GM23248 (cell line): Measurements from ENCODE around the gene MYLK2. TPM values are rescaled to one million over a fixed set of nuclear protein-coding genes. Genes with fewer than 3 reads are reported as not detected.

Source experiments
- DNase-seq: peaks from one replicate; pipeline ENCODE4 v3.0.0-alpha.2; 2015
- H2AFZ ChIP-seq: fragments of 200-600 bp; sonication (generic); 2 replicates; pipeline ENCODE4 v1.6.1; 2016; ENCODE audit warnings: antibody characterized with exemption
- H3F3A ChIP-seq: fragments of 200-600 bp; sonication (generic); 2 replicates; pipeline ENCODE4 v1.6.1; 2016; ENCODE audit warnings: mild to moderate bottlenecking, antibody characterized with exemption, mixed run types; ENCODE audit not compliant: insufficient read depth
- H3K27ac ChIP-seq: fragments of 200-600 bp; sonication (generic); 2 replicates; pipeline ENCODE4 v1.5.1; 2016; ENCODE audit warnings: mild to moderate bottlenecking
- H3K27me3 ChIP-seq: fragments of 200-600 bp; sonication (generic); replicated peaks from 2 replicates; pipeline ENCODE4 v1.6.1; 2016; ENCODE audit warnings: mild to moderate bottlenecking; ENCODE audit not compliant: insufficient read depth
- H3K36me3 ChIP-seq: fragments of 200-600 bp; sonication (generic); 2 replicates; pipeline ENCODE4 v1.6.1; 2016; ENCODE audit warnings: low read depth, mild to moderate bottlenecking
- H3K4me1 ChIP-seq: fragments of 200-600 bp; sonication (generic); 2 replicates; pipeline ENCODE4 v1.6.1; 2016; ENCODE audit warnings: mild to moderate bottlenecking; ENCODE audit not compliant: insufficient read depth
- H3K4me2 ChIP-seq: fragments of 200-600 bp; sonication (generic); one replicate; pipeline ENCODE4 v1.6.1; 2016; ENCODE audit warnings: mild to moderate bottlenecking; ENCODE audit not compliant: unreplicated experiment
- H3K4me3 ChIP-seq: fragments of 200-600 bp; sonication (generic); 2 replicates; pipeline ENCODE4 v1.5.1; 2016; ENCODE audit warnings: mild to moderate bottlenecking
- H3K79me2 ChIP-seq: fragments of 200-600 bp; sonication (generic); 2 replicates; pipeline ENCODE4 v1.6.1; 2016; ENCODE audit warnings: mild to moderate bottlenecking; ENCODE audit not compliant: insufficient read depth
- H3K9ac ChIP-seq: fragments of 200-600 bp; sonication (generic); 2 replicates; pipeline ENCODE4 v1.6.1; 2016; ENCODE audit warnings: mild to moderate bottlenecking
- H3K9me2 ChIP-seq: fragments of 200-600 bp; sonication (generic); 2 replicates; pipeline ENCODE4 v1.6.1; 2016; ENCODE audit warnings: mixed run types, mild to moderate bottlenecking, moderate library complexity; ENCODE audit not compliant: insufficient read depth
- H3K9me3 ChIP-seq: fragments of 200-600 bp; sonication (generic); one replicate; pipeline ENCODE4 v1.6.1; 2017; ENCODE audit warnings: low read depth
- H4K20me1 ChIP-seq: fragments of 200-600 bp; sonication (generic); 2 replicates; pipeline ENCODE4 v1.6.0; 2016; ENCODE audit not compliant: insufficient read depth
- EZH2 ChIP-seq: fragments of 200-600 bp; sonication (generic); IDR thresholded peaks from 2 replicates; pipeline ENCODE4 v1.6.1; 2018; ENCODE audit warnings: antibody characterized with exemption, mild to moderate bottlenecking; ENCODE audit not compliant: insufficient read depth, poor library complexity, severe bottlenecking
- EZH2phosphoT487 ChIP-seq: fragments of 200-600 bp; sonication (generic); IDR thresholded peaks from 2 replicates; pipeline ENCODE4 v1.6.1; 2018; ENCODE audit warnings: antibody characterized with exemption, moderate library complexity, mild to moderate bottlenecking, low read depth; ENCODE audit not compliant: insufficient read depth
- WGBS, 2 experiments: methylation state at CpG; one replicate each; pipeline ENCODE4 v1.1.6; 2015 to 2017; ENCODE audit warnings: low lambda C conversion rate in 2 of 2, low coverage in 1 of 2; ENCODE audit errors: missing lambda C conversion rate in 2 of 2; 5-methylcytosine and 5-hydroxymethylcytosine counted together
- in situ Hi-C: fragments of 300-500 bp; cut with MboI; formaldehyde crosslinking; loops from 2 replicates; pipeline ENCODE4 v1.15.0; 2020
- polyA plus RNA-seq: library from polyadenylated mRNA; unstranded; fragments of >200 nt; fragmentation: Nextera tagmentation; extraction: Ambion mirVana; gene quantifications from 2 replicates; pipeline ENCODE4 v1.2.1, GENCODE V29; 2016
- total RNA-seq: library from RNA; depleted of rRNA; stranded (reverse); fragments of >200 nt; shearing (Covaris generic); gene quantifications from 2 replicates; pipeline ENCODE4 v1.2.3, GENCODE V29; 2014

The MYLK2 gene
- total and polyA plus RNA-seq, 2 experiments from 2014 or later, result not detected

DNA sequence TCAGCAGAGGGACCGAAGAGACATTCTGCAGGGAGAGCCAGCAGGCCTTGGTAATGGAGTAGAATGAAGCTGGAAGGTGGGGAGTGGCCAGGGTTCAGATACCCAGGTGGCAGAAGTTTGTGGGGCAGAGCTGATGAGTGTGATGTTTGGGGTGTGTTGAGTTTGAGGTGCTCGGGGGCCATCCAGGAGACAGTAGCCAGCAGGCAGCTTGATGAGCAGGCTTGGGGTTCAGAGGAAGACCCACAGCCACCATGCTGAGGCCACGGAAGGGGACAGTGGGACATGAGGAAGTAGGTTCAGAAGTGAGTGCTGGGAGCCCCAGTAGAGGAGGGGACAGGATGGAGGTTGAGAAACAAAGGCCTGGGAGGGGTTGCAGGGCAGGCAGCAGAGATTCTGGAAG, 37.4 kb downstream of the MYLK2 start:
- TF ChIP-seq EZH2 (no peak), EZH2phosphoT487 (no peak)
- in situ Hi-C loops, result loop anchor here (10.0 kb wide), 2 partner anchors 168 to 228 kb away; no protein-coding TSS in a partner anchor
- Histone ChIP-seq H3F3A (no peaks in the 10 kb centered on the region), H3K4me2 (no peak overlapping the region), H2AFZ (no peak overlapping the region), H3K9me2 (no peaks in the 10 kb centered on the region), H4K20me1 (no peaks in the 10 kb centered on the region), H3K4me1 (0 out of 2 replicates have a peak, but pooled peaks cover 3% of the 10 kb centered on the region), H3K36me3 (no peaks in the 10 kb centered on the region), H3K27me3 (peaks cover 77% of the 10 kb centered on the region), H3K9ac (no peak overlapping the region), H3K27ac (no peak overlapping the region), H3K9me3 (no peaks in the 10 kb centered on the region), H3K79me2 (no peaks in the 10 kb centered on the region), H3K4me3 (no peak overlapping the region)
- 22 to 24% methylated on average over 3 of the region's 3 CpGs for WGBS, 2 experiments
- no peak for DNase-seq

DNA sequence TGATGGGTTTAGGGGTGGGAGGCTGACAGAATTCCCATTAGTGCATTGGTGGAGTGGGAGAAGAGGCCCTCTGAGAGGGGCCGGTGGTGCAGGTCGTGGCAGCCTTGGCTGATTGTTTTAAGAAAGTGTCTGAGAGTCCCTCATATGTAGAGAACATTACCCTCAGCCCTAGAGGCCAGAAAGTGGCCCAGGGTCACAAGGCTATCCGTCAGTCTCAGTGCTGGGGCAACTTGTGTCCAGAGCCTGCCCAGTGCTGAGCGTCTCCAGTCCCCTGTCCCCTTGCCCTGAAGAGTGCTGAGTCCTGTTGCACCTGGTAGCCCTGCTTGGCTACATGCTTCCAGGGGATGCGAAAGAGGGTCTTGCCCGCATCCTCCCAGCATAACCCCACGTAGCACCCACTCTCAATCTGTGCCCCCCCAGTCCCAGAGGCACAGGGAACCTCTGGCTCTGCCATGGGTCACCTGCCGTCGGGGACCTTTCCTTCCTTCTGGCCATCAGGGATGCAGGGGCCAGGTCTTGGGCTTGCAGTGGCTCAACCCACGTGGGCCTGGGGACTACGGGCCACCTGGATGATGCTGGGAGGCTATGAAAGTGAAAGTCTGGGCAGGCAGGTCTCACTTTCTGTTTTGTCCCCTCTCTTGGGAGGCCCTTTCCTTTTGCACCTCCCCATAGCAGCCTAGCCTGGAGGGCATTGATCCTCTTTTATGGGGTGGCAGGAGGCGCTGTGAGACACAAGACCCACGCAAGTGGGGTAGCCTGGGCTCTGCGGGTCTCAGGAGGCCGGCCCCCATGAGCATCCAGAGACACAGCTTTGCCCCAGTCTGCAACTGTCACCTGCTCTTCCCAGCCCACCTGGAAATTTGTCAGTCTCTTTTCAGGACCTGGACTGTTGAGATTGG, 39.0 kb downstream of the MYLK2 start:
- H3K36me3 ChIP-seq, result no peaks in the 10 kb centered on the region
- 28 to 33% methylated on average over 15 of the region's 15 CpGs for WGBS, 2 experiments
- H3K27me3 ChIP-seq, result peaks cover 86% of the 10 kb centered on the region

DNA sequence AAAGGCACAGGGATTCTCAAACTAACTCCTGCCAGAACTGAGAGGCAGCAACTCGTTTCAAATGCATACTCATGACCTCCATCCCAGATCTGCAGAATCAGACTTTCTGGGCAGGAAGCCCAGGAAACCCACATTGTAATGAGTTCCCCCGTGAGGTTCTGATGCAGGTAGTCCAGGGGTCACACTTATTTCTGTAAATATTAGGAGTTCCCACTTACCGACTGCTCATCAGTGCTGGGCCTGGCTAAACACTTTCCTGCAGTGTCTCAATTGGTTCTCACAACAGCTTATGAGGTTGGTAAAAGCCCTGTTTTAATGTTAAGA, 39.6 kb downstream of the MYLK2 start:
- Histone ChIP-seq H3K9me3 (no peaks in the 10 kb centered on the region), H3K9ac (no peak overlapping the region), H3K4me1 (0 out of 2 replicates have a peak, but pooled peaks cover 3% of the 10 kb centered on the region), H2AFZ (no peak overlapping the region), H3F3A (no peaks in the 10 kb centered on the region), H3K9me2 (no peaks in the 10 kb centered on the region), H3K36me3 (no peaks in the 10 kb centered on the region), H3K4me3 (no peak overlapping the region), H4K20me1 (no peaks in the 10 kb centered on the region), H3K27ac (no peak overlapping the region), H3K27me3 (peaks cover 82% of the 10 kb centered on the region), H3K79me2 (no peaks in the 10 kb centered on the region), H3K4me2 (no peak overlapping the region)
- TF ChIP-seq EZH2, result no peak
- no peak for TF ChIP-seq EZH2phosphoT487
- no peak for DNase-seq
- in situ Hi-C loops, result loop anchor here (10.0 kb wide), 2 partner anchors 166 to 226 kb away; no protein-coding TSS in a partner anchor
- 21 to 23% methylated on average over 3 of the region's 3 CpGs for WGBS, 2 experiments

More for the DNA sequence above, 39.0 kb downstream of the MYLK2 start:
- DNase-seq, result no peak
- H2AFZ ChIP-seq, result no peak overlapping the region
- H3K27ac ChIP-seq, result no peak overlapping the region
- in situ Hi-C loops, result loop anchor here (10.0 kb wide), 2 partner anchors 167 to 227 kb away; no protein-coding TSS in a partner anchor
- no peaks in the 10 kb centered on the region for H3K9me2 ChIP-seq
- no peak overlapping the region for H3K4me2 ChIP-seq
- no peaks in the 10 kb centered on the region for H4K20me1 ChIP-seq
- 0 out of 2 replicates have a peak, but pooled peaks cover 3% of the 10 kb centered on the region for H3K4me1 ChIP-seq
- no peaks in the 10 kb centered on the region for H3F3A ChIP-seq
- no peak overlapping the region for H3K9ac ChIP-seq
- TF ChIP-seq EZH2 (no peak), EZH2phosphoT487 (no peak)
- H3K79me2 ChIP-seq, result no peaks in the 10 kb centered on the region
- no peaks in the 10 kb centered on the region for H3K9me3 ChIP-seq
- H3K4me3 ChIP-seq, result no peak overlapping the region

DNA sequence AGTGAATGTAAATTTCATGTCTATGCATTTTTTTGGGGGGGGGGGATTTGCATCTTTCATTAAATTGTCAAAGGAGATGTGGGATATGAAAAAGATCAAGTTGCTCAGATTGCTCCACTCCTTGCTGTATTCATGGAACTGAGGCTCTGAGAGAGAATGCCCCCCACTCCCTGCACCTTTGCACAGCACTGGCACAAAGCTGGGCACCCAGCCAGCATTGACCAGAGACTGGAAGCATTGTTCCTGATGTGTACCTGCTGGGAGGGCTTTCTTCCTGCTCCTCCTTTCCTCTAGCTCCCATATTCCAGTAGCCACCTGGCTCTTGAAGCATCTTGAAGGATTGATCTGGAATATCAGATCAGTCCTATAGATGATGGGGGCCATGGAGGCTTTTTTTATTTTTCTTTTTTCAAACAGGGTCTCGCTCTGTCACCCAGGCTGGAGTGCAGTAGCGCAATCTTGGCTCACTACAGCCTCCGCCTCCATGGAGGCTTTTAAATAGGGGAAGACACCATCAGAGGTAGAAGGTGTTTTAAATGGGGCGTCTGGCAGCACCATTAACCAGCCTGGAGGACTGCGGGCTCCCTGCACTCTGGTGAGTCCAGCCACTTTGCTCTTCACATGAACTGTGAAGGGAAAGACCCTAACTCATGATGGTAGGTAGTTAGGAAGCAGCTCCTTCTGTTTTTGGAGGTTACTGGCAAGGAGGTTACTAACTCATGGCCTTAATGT, 40.3 kb downstream of the MYLK2 start:
- WGBS, 2 experiments, result 59 to 62% methylated on average over 5 of the region's 5 CpGs
- Histone ChIP-seq H3K4me2 (no peak overlapping the region), H3K79me2 (no peaks in the 10 kb centered on the region), H3K9ac (no peak overlapping the region), H3K4me3 (no peak overlapping the region), H3K4me1 (0 out of 2 replicates have a peak, but pooled peaks cover 3% of the 10 kb centered on the region), H3F3A (no peaks in the 10 kb centered on the region), H3K36me3 (no peaks in the 10 kb centered on the region), H2AFZ (no peak overlapping the region), H3K9me3 (no peaks in the 10 kb centered on the region), H3K27ac (no peak overlapping the region), H3K9me2 (no peaks in the 10 kb centered on the region), H4K20me1 (no peaks in the 10 kb centered on the region), H3K27me3 (peaks cover 75% of the 10 kb centered on the region)
- in situ Hi-C loops, result loop anchor here (10.0 kb wide), 2 partner anchors 165 to 225 kb away; no protein-coding TSS in a partner anchor
- TF ChIP-seq EZH2 (no peak), EZH2phosphoT487 (no peak)
- no peak for DNase-seq
